Femur (tissue), 1 donor: ENCODE data around the gene TOX4.
"Not testable (repeated sequence)": the region's sequence is repeated elsewhere in the genome, so short reads cannot be mapped to it uniquely, and the experiment has no call there.

Experiments used
- DNase-seq: peaks from one replicate; pipeline ENCODE4 v3.0.0-alpha.2; 2017

The TOX4 gene

DNA sequence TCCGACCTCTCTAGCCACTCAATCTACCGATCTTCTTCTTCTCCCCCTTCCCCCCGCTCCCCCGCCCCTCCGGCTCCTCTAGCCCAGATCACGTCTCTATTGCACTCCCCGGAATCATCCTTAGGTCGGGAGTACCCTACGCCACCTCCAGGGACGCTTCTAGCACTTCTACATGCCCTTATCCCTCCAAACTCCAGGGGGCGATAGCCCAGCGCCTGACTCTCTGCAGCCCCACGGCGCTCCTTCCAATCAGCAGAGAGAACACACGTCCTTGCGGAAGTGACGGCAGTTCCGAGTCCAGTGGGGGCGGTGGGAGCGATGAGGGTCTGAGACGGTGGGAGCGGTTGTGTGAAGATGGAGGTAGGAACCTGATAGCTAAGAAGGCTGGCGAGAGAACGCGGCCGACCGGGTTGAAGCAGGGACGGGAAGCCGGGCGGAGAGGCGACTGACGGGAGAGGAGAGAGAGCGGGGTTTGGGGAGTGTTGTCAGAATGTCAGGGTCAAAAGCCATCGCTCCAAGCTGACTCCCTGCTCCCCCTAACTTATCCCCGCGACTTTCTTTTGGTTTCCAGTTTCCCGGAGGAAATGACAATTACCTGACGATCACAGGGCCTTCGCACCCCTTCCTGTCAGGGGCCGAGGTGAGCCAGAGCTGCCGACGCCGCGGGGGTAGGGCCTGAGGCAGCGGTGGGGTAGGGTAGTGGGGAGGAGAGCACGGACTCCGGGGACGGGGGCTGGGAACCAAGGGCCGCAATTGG lies at the start of gene TOX4, which contains the start of gene RAB2B:
Gene TOX4, plus strand, starts transcription at position 271 of the 757 bp plus-strand sequence. Its CDS starts 84 bp downstream, at position 355.
Gene RAB2B, minus strand, starts transcription at position 35 of the 757 bp plus-strand sequence. CDS start 87 bp downstream, outside the sequence.
- peak; percentile 99 for DNase-seq

DNA sequence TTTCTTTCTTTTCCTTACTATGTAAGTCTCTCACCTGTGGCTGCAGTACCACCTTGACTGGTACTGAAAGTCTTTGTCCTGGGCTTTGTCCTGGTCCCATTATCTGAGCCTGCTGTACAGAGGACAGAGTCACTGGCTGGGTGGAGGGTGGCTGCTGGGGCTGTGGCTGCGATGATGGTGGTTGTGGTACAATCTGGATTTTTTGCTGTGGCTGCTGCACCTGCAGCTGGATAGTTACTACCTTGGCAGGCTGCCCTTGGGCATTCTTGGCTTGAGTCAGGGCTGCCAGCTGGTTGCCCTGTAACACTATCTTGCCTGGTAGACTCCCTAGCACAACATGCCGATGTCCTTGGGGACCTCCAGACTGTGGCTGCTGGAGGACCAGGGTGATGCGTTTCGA lies 48.1 kb upstream of the TOX4 start:
- peak; percentile 34 for DNase-seq

DNA sequence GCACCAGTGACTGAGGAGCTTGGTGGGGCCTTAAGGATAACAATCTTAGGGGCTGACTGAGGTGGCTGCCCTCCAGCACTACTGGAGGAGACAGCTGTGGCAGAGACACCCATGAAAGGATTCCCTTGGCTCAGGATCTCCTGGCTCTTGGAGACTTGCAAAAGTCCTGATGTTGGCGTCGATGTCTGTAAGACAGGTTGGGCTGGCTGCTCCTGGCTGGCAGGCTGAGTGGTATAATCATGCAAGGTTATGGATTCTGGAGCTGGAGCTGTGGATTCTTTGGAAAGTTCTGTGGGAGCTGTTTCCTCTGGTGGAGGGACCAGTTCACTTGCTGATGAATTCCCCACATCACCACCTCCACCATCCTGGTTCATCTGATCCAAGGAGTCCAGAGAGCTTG lies 45.9 kb upstream of the TOX4 start:
- no peak for DNase-seq

DNA sequence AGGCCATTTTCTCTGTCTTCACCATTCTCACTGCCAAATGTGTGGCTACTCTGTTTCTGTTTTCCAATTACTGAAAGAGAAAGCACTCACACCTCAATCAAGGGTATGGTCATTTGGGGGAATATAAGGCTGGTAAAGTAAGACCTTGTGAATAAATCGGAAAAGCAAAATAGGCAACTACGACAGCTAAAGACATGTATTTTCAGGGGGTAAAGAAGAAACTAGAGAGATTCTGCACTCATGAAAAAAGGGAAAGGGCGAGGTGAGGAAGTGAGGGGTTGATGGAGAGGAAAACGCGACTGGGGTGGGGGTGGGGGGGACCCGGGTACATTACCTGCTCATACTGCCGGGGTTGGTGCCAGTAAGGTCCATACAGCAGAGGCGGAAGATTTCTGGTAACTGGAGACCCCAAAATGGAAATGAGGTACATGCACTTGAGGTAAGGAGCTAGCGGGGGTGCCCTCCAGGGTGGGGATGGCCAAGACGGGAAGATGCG lies 40.4 kb upstream of the TOX4 start:
- DNase-seq = no peak

DNA sequence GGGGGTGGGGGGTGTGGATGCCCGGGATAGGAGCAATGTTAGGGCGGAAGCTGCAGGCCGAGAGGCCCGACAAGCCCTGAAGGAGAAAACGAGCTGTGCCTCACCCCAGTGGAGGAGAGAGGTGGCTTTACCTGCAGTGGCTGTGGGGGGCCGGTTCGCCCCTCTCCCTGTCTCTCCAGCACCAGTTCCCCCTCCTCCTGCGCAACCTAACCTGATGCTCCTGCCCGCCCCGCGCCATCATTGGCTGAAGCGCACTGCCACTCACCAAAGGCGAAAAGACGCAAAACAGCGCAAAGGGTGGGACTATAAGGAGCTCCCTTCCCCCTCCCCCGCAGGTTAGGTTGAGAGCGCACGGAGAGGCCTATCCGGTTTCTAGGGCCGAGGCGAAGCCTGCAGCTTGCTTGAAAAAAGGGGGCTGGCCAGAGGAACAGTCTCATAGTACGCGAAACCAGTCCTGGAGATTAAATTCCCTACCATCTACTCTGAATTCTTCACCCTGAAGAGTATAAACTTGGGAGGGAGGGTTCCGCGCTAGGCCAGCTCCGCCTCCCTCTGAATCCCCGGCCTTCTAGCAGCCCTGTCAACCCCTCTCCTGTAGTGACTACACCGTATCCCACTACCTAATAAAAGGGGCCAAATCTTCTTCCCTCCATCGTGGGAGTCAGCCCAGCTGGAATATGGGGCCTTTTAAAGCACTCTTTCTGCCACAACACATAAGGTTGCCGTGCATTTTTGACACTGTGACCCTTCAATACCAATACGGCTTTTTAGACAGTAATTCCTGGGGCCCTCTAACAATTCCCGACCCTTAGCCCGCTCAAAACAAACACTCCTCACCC lies 39.7 kb upstream of the TOX4 start:
- DNase-seq = peak; percentile 99

DNA sequence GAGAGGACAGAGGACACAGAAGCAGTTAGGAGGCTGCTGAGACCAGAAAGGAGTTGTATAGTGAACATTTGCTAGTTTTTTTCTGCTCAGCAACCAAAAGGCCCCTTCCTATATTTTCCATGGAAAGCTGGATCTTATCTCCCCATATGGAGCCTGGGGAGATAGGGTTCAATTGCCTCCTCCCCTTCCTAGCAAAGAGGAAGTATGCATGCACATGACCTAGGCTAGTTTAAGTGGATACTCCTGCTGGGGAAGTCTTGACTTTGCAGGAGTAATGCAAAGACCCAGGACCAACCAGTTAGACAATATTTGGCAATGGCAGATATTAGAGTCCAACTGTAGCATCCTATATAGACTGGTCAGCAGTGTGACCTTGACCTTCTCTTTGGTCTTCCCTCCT lies 36.1 kb upstream of the TOX4 start:
- no peak for DNase-seq

DNA sequence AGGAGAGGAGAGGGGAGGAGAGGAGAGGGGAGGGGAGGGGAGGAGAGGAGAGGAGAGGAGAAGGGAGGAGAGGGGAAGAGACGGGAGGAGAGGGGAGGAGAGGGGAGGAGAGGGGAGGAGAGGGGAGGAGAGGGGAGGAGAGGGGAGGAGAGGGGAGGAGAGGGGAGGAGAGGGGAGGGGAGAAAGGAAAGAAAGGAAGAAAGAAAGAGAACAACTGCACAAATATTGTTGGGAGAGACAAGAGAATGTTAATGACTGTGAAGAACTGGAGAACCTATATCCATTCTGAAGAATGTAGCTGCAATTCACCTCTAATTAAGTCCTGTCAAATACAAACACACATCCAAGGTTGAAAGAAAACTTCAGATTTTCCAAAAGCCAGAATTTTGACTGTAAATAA lies 34.3 kb upstream of the TOX4 start:
- DNase-seq = not testable (repeated sequence)

DNA sequence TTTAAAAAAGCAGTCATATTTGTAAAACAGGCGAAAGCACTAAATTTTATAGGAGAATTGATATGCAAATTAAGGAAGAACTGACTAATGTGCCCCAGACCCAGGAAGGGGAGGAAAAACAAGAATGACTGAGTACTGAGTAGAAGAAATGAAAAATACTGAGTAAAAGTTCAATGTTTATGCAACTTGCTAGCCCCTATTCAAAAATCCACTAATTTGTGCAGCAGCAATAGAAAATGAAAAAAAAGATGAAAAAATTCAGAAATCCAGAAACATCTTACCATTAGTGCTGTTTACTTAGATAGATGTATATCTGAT lies 27.1 kb upstream of the TOX4 start:
- no peak for DNase-seq

DNA sequence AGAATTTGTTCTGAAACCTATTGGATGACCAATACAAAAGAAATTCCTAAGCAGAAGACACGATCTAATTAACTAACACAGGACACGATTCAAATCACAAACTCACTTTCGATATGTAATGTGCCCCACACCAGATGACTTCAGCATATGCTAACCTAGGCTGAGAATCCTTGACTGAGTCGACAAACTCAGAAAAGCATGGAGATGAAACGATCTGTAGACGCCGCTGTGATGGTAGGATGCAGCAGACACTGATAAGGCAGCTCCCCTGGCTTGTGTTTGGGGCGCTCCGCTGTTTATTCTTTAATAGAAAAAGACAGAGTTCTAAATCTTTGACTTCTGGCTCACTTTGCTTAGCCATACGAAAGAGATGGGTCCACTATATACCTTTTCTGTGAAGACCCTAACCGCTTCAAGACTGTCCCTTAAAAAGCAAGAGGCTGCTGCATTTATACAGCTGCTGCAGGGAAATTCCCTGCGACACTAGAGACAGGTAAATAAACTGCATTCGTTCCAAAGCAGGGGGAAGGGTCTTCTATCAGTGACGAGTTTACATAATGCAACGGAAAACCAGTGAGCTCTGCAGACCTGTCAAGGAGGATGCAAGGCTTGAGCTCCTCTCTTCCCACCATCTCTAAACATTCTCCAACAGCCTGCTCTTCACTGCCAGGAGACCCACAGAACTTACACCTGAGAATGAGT lies 22.0 kb upstream of the TOX4 start:
- DNase-seq = no peak

DNA sequence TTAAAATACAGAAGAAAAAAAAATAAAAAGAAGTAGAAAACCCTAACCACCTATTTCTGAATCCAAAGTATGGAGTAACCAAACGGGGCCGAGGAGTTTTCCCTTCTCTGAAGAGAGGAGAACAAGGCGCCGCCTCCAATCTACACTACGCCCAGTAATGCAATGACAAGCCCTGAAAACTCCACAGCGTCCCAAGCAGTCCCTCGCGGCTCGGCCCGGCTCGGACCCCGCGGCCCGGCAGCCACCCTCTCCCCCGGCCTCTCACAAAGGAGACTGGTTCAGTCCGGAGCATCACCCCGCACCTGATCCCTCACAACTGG lies 21.4 kb upstream of the TOX4 start:
- no peak for DNase-seq

DNA sequence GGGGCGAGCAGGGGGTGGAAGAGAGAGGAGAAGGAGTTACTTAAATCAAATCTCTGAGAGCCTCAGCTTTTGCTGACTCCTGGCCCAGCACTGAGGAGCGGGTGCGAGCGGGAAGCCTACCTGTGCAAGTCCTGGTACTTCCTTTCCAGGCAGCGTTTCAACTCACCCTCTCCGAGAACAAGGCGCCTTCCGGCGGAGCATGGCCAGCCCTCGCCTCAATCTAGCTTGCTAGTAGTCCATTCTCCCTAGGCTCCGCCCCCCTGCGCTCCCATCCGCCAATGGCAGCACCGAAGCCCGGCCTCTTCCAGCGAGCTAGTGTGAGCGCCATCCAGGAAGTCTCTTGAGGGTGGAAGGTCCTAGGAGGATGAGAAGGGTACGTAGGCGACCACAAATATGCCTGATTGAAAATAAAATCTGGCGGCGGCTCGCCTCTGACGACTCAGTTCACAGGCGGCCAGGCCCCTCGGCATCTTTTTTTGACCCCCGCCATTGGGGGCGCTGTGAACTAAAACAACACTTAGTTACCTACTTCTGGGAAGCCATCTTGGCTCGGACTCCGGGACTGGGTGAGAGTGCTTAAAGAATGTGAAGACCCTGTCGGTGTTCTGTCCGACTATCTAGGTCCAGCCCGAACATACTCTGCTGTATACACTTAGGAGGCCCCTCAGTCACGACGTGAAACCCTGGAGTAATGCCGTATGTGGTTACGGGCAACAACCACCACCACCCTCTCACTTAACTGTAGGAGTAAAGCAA lies 20.9 kb upstream of the TOX4 start, which contains the start of gene CHD8:
Gene CHD8, minus strand, starts transcription at position 212 of the 756 bp plus-strand sequence. CDS start 24,480 bp downstream, outside the sequence.
- peak; percentile 100 for DNase-seq

DNA sequence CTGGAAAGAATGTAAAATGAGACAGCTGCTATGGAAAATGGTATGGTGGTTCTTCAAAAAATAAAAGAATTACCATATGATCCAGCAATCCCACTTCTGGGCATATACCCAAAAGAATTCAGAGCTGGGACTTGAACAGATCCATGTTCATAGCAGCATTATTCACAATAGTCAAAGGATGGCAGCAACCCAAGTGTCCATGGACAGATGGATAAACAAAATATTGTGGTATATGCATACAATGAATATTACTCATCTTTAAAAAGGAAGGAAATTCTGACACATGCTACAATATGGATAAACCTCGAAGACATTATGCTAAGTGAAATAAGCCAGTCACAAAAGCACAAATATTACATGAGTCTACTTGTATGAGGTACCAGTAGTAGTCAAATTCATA lies 9.4 kb upstream of the TOX4 start:
- no peak for DNase-seq

DNA sequence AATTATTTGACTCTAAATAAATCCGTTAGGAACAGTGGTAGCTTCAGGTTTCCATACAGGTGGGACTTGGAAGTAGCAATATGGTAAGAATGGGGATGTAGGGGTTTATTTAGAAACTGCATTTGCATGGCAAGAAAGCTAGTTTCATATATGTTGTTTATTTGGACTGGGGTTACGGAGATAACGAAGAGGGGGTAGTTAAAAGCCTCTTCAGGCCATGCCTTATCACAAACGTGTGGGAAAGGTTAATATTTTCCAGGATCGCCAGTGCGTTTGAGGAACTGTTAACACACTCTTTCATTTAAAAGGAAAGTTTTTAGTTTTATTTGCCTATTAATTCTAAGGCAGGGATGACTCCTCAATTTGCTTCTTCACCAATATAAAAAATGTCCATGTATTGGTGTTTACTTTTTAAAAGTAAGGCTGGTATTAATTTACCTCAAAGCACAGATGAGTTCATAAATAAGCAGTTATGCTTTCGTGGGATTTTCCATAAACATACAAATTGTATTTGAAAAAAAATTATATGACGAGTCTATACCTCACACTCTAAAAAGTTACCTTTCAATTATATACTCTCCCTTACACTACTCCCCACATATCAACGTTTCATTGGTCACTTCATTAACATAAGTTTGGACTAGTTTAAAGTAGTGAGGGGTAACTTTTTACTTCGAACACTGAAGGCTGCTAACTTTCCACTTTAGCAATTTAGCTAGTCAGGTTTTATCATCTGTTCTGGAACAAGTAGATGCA lies 1.1 kb upstream of the TOX4 start:
- no peak for DNase-seq

DNA sequence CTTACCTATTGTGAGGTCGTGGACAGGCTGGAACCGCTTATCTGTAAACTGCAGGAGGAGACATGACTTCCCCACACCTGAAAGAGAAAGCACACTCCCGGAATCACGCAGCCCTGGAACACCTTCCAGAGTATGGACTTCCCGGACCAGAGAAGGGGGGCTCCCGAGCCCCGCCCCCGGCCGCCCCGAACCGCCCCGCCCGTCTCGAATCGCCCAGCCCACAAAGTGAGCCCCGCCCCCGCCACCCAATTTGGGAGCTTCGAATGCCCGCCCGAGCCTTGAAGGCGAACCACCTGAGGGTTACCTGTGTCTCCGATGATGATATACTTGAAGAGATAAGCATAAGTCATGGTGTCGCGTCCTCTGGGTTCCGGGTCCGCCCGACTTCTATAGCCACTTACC lies 471 bp upstream of the TOX4 start:
- no peak for DNase-seq

DNA sequence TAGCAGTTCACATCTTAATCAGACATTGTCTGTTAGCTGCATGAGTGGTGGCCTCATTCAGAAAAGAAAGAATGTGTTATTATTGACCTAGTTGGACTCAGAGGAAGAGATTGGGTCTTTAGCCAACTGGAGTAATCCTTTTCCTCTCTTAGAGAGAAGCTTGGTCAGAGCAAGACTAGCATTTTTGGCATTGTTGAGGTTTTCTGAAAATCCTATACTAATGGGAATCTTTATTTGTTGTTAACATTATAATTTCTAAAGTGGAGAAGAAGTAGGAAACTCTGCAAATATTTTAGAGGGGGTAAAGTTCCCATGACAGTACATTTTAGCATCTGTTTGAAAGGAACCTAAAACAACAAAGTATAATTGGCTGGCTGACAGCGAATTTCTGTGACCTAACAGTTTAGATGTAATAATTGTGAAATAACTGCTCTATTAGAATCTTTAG lies 9.7 kb downstream of the TOX4 start:
- DNase-seq = no peak

DNA sequence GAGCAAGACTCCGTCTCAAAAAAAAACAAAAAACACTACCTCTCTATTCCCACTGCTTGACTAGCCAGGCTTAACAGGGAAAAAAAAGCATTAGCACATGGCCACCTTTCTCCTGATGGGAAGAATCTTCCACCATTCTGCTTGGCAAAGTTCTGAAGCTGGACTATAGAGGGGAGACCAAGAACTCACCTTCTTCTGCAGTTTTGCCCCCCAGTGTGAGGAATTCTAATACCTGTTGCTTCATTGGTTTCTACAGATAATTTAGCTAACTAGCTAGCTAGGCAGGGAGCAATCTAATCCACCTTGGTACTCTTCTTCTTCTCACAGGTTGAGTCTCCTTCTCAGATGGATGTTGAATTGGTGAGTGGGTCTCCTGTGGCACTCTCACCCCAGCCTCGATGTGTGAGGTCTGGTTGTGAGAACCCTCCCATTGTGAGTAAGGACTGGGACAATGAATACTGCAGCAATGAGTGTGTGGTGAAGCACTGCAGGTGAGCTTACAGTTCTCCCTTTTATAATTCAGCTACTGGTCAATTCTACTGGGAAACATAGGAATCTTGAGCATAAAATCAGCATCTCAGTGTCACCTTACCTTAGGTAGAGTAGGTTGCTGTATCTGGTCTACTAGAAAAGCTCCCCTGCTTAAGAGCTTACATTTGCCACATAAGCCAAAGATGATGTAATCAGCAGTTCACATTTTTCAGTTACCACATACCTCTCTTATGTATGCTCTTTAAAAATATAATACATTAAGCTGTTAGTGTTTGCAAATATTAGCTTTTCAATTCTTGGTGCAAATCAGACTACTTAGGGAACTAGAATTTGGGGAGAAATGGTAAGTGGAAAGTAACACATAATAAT lies 18.1 kb downstream of the TOX4 start:
- DNase-seq = no peak

DNA sequence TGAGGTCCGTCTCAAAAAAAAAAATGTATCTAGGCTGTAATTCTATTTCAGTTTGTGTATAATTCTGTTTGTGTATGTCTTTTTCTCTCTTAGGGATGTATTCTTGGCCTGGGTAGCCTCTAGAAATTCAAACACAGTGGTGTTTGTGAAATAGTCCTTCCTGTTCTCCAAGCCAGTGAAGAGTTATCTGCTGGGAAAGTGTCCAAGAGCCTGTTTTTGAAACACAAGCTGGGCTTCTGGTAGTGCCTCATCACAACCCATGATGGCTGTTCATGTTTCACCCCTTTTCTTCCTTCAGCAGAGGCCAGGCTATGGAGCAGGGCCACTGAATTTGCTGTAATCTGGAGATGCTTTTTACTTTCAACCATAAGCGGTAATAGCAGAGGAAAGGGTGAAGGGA lies 19.5 kb downstream of the TOX4 start:
- DNase-seq = no peak

DNA sequence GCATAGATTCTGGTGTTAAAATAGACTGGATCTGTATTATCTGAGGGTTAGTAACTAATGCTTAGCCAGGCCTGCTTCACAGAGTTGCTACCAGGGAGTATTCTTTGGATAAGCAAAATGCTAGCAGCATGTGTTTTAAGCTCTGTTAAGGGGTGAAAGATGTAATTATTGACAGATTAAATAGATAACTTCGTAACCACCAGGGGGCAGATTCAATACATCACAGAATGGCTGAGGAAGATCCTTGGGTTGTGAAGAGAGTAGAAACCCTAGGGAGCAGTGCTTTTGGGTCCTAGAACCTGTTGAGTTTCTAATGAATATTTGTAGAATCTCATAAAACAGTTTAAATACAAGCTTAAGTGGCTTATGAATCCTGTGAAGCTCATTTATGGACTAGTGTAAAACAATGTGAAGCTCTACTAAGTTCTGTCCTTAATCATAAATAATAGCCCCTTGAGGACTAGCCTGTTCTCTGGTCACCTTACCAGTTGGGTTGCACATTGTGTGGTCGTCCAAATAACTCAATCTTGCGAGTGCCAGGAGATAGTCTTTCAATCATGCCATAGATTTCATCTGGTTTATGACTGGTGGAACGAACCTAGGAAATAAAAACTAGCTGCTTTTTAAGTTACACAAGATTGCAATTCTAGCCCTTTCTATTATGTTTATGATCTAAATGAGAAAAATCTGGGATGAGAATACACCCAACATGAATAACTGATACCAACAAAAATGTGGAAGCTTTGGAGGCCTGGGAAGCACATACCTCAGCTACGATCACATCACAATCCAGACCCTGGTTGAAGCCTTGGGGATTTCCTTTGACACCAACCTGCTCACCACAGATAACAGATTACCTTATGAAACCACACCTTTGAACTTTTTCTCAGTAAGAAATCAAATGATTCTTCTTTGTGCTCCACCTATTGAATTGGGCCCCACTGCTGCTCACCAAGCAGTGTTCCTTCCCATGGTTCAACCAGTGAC lies 21.8 kb downstream of the TOX4 start:
- no peak for DNase-seq

DNA sequence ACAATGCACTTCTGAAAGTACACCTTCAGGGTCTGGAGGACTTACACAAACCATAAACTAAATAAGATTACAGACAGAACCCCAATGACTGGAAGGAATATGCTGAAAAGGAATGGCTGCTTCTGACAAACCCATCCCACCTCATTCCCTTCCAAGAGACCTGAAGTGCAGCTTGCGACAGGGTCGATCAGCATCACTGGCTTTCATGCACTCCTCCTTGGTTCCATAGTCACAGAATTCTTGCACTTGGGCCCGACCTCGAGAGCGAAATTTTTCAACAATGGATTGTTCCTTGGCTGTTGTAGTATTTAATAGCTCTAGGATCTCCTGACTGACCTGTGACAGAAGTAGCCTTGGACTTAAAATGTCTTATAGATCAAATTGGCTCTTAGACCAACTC lies 24.6 kb downstream of the TOX4 start:
- no peak for DNase-seq

DNA sequence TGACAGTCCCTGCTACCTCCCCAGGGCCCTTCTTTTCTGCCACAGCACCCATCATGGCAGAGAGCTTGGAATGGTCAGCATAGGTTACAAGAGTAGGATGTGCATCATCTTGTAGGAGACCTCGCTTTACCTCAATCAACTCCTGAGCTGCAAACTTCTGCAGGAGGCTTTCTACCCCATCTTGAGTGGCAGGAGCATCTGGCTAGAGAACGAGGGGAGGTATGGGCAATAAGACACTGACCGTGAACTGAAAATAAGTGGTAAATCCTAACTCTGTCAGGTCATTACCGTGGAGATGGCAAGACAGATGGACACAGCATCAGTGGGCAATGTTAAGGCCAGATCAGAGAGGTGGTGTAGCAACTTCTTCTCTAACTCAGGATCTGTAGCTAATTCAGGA lies 26.4 kb downstream of the TOX4 start:
- DNase-seq = no peak
